HG03378 (cell line): ENCODE data around the gene IFIT2.
"Not testable (repeated sequence)": the region's sequence is repeated elsewhere in the genome, so short reads cannot be mapped to it uniquely, and the experiment has no call there.

Experiments used
- ATAC-seq: cut with Tn5 transposase; IDR thresholded peaks from one replicate; pipeline ENCODE4 v1.9.1; 2021; ENCODE audit warnings: mild to moderate bottlenecking, moderate library complexity; ENCODE audit not compliant: unreplicated experiment

The IFIT2 gene

DNA sequence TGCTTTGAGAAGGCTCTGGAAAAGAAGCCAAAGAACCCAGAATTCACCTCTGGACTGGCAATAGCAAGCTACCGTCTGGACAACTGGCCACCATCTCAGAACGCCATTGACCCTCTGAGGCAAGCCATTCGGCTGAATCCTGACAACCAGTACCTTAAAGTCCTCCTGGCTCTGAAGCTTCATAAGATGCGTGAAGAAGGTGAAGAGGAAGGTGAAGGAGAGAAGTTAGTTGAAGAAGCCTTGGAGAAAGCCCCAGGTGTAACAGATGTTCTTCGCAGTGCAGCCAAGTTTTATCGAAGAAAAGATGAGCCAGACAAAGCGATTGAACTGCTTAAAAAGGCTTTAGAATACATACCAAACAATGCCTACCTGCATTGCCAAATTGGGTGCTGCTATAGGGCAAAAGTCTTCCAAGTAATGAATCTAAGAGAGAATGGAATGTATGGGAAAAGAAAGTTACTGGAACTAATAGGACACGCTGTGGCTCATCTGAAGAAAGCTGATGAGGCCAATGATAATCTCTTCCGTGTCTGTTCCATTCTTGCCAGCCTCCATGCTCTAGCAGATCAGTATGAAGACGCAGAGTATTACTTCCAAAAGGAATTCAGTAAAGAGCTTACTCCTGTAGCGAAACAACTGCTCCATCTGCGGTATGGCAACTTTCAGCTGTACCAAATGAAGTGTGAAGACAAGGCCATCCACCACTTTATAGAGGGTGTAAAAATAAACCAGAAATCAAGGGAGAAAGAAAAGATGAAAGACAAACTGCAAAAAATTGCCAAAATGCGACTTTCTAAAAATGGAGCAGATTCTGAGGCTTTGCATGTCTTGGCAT is 4.8 kb downstream of the IFIT2 start:
- ATAC-seq: no peak

DNA sequence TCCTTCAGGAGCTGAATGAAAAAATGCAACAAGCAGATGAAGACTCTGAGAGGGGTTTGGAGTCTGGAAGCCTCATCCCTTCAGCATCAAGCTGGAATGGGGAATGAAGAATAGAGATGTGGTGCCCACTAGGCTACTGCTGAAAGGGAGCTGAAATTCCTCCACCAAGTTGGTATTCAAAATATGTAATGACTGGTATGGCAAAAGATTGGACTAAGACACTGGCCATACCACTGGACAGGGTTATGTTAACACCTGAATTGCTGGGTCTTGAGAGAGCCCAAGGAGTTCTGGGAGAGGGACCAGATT is 5.4 kb downstream of the IFIT2 start:
- no peak for ATAC-seq

GRCh38 chr10:89308266-89308665 is 6.4 kb downstream of the IFIT2 start:
- no peak for ATAC-seq

DNA sequence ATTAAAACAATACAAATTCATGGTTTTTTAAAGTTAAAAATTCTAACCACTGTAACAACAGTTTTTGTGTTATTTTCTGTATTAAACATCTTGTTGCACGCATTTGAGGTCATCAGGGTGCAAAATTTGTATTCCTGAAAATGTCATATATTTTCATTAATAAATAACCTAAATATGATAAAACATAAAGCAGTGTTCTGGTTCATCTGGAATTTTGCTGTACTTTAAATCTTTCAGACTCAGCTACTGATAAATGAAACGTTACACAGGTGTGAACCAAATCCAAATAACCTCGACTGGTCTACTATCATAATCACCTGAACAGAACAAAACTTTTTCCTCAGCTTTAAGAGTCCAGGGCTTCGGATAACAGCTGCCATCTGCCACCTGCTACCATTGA is 6.9 kb downstream of the IFIT2 start:
- no peak for ATAC-seq

GRCh38 chr10:89309156-89310055 is 7.6 kb downstream of the IFIT2 start:
- no peak for ATAC-seq

- no peak for ATAC-seq
Observed at GRCh38 chr10:89310056-89310893, 8.4 kb downstream of the IFIT2 start.

GRCh38 chr10:89312973-89313372 is 11.1 kb downstream of the IFIT2 start:
- no peak for ATAC-seq

DNA sequence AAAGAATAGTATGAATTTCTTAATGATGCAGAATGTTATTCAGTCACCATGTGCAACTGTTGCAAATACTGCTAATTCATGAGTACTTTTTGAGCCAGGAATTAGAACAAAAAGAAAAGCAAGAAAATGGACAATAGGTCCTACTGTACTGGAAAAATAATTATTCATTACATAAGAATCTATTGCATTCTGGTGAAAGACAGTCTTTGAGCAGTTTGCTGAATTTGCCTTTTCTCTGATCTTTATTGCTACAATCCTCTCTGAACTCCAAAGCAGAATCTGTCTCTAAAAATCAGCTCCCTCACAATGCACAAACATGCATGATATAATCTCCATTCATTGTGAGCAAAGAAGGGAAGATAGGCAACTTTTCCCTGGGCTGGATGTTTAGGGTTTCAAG is 12.8 kb downstream of the IFIT2 start:
- ATAC-seq: no peak

DNA sequence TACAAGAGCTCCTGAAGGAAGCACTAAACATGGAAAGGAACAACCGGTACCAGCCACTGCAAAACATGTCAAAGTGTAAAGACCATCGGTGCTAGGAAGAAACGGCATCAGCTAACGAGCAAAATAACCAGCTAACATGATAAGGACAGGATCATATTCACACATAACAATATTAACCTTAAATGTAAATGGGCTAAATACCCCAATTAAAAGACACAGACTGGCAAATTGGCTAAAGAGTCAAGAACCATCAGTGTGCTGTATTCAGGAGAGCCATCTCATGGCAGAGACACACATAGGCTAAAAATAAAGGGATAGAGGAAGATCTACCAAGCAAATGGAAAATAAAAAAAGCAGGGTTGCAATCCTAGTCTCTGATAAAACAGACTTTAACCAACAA is 16.2 kb downstream of the IFIT2 start:
- ATAC-seq: not testable (repeated sequence)

GRCh38 chr10:89325081-89325480 is 23.2 kb downstream of the IFIT2 start:
- not testable (repeated sequence) for ATAC-seq

- ATAC-seq: not testable (repeated sequence)
Observed at GRCh38 chr10:89325856-89326255, 24.0 kb downstream of the IFIT2 start.

DNA sequence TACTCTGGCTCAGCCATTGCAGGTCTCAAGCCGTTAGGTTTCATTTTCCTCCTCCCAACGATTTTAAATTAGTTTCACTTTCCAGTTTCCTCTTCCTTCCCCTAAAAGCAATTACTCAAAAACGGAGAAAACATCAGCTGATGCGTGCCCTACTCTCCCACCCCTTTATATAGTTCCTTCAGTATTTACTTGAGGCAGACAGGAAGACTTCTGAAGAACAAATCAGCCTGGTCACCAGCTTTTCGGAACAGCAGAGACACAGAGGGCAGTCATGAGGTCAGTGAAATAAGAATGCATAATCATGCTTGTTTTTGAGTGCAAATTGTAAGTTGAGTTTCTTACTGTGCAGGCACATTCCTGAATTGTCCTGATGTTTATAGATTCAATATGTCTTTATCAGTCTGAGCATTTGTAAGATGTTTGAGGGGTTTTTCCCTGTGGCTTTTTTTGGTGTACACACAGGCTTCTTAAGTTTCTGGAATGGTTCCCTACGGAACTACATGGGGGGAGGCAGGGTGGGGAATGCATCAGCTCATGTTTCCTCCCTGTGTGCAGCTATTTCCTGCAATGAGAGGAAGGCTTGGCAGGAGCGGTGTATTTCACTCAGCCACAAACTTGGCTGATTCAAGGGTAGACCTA is 26.1 kb downstream of the IFIT2 start, which contains the start of gene IFIT3:
Gene IFIT3 (plus strand): TSS at position 195 of the 639 bp plus-strand sequence. CDS start 77 bp downstream, at position 272.
- ATAC-seq: peak; percentile 25

DNA sequence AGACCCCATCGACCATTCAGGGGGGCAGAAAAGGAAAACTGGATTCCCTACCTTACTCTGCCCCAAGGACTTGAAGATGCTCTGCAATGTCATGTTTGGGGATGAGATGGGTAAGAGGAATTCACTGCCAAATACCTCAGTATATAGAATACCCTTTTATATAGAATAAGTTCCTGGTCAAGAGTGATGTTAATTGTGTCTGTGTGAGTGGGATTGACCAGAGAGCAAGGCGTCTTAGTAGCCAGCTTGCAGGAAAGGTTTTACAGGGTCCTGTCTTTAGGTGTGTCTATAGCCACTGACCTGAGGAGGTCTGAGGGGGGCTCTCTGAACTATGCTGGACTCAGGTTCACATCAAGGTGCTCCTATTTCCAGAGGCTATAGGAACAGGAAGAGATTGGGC is 27.3 kb downstream of the IFIT2 start:
- no peak for ATAC-seq

DNA sequence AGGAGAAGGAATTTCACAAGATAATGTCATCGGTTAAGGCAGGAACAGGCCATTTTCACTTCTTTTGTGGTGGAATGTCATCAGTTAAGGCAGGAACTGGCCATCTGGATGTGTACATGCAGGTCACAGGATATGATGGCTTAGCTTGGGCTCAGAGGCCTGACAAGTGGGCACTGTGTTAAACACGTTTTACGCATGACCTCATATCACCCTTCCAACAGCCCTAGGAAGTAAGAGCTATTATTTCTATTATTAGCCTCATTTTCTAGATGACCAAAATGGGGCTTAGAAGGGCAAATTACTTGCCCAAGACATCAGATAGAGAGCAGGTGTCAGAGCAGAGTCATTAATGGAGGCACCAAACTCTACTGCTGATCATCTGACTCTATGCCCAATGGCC is 28.2 kb downstream of the IFIT2 start:
- ATAC-seq: not testable (repeated sequence)

GRCh38 chr10:89330537-89331212 is 28.8 kb downstream of the IFIT2 start:
- no peak for ATAC-seq

- ATAC-seq: not testable (repeated sequence)
Observed at GRCh38 chr10:89331487-89332122, 29.8 kb downstream of the IFIT2 start.

- peak; percentile 48 for ATAC-seq
Observed at GRCh38 chr10:89332123-89332633, 30.3 kb downstream of the IFIT2 start.

DNA sequence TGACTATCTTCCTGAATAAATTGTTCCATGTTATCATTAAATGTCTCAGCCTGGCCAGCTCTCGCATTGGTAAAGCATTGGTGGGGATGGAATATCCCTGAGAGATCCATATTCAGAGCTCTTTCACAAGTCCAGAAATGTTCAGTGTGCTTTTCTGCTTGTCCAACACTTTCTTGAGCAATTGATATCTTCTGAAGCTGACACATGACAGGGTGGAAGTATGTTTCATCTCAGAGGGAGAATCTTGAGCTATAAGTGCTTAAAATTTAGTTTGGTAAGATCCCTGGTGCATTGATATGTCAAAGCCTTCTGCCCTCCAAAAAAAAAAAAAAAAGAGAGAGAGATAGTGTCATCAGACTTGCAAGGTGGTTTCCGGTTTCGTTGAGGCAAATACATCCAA is 33.4 kb downstream of the IFIT2 start:
- no peak for ATAC-seq

DNA sequence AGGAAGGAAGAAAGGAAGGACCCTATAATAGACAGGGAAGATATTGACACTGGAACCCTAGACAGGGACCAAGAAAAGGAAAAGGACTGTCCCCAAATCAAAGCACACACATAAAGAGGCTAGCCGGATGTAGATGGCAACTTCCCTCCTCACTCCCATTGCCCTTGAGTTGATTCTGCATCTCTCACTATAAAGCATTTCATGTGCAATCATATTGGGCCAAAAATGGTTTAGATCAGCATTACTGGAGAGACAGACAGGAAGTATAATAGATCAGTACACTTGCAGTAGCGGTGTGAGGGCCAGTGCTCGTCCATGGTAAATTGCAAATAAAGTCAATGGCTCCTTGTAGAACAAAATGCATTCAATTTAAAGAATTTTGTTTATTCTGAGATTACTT is 34.4 kb downstream of the IFIT2 start:
- no peak for ATAC-seq
